ENCODE data around the gene ORAI1.

DNA sequence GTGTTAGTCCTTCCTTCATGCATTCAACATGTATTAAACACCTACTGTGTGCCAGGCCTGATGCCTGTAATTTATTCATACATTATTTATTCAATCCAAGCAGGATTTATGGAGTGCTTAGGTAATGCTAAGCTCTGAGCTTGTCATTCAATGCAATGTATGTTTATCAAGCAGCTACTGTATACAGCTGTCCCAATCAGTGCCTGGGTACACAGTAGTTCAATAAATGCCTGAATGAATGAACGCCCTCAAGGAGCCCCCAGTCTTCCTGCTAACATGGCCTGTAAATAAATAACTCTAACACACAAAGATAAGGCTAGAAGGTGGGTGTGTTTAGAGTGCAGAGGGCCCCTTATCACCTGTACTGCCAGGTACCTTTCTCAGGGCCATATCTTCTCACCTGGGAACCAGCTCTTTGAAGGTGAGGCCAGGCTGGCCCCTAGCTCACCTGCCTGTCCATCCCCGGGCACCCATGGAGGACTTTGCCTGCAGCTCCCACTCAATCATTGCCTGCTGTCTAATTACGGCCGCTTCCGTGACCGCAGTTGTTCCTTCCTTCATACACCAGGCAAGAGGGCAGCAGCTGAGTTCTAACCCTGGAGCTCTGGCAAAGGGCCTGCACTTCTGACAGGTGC, 25.5 kb upstream of the ORAI1 start:
- TF ChIP-seq, protein P1, sequence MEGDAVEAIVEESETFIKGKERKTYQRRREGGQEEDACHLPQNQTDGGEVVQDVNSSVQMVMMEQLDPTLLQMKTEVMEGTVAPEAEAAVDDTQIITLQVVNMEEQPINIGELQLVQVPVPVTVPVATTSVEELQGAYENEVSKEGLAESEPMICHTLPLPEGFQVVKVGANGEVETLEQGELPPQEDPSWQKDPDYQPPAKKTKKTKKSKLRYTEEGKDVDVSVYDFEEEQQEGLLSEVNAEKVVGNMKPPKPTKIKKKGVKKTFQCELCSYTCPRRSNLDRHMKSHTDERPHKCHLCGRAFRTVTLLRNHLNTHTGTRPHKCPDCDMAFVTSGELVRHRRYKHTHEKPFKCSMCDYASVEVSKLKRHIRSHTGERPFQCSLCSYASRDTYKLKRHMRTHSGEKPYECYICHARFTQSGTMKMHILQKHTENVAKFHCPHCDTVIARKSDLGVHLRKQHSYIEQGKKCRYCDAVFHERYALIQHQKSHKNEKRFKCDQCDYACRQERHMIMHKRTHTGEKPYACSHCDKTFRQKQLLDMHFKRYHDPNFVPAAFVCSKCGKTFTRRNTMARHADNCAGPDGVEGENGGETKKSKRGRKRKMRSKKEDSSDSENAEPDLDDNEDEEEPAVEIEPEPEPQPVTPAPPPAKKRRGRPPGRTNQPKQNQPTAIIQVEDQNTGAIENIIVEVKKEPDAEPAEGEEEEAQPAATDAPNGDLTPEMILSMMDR (IDR thresholded peaks at IDR 0.05) = no peak
- TF ChIP-seq POLR2A (IDR thresholded peaks at IDR 0.05) = no peak
- TF ChIP-seq EP300 (IDR thresholded peaks at IDR 0.05) = no peak

Measured in ovary (tissue), 3 donors.